Aortic smooth muscle cell (primary cell): ENCODE data around the gene TMEM126A. TPM values are rescaled to one million over a fixed set of nuclear protein-coding genes. Genes with fewer than 3 reads are reported as not detected.

Source experiments
- total RNA-seq: library from RNA; depleted of rRNA; stranded (reverse); fragments of >200 nt; gene quantifications from 2 replicates; pipeline ENCODE4 v1.2.3, GENCODE V29; 2014

The TMEM126A gene
- total RNA-seq: 33.8 and 41.2 TPM in 2 replicates

GRCh38 chr11:85647604-85648299 lies at the start of gene TMEM126A:
TMEM126A (plus strand) TSS chr11:85647967; CDS start chr11:85650256, 2,289 bp downstream.

GRCh38 chr11:85627332-85627997 lies 20.3 kb upstream of the TMEM126A start, which contains the start of gene DLG2:
DLG2 (minus strand) TSS chr11:85627344.

GRCh38 chr11:85627998-85628770 lies 19.6 kb upstream of the TMEM126A start, which contains the start of gene TMEM126B:
TMEM126B (plus strand) TSS chr11:85628593; CDS start chr11:85628608, 15 bp downstream.

GRCh38 chr11:85664615-85665481 lies 17.1 kb downstream of the TMEM126A start, which contains the start of gene CREBZF:
CREBZF (minus strand) TSS chr11:85665129; CDS start chr11:85664875, 254 bp downstream.

GRCh38 chr11:85685820-85686459 lies 38.2 kb downstream of the TMEM126A start, which contains the start of gene CCDC89:
CCDC89 (minus strand) TSS chr11:85686195; CDS start chr11:85686130, 65 bp downstream.

Other genes with a start within 250 kb of the TMEM126A start
- gene DLG2, start 20.6 kb upstream of the TMEM126A start, total RNA-seq: 1.8 and 2.6 TPM in 2 replicates
- 58.7 and 60.5 TPM in 2 replicates for gene TMEM126B, start 19.4 kb upstream of the TMEM126A start, total RNA-seq
- gene CREBZF, start 17.2 kb downstream of the TMEM126A start, total RNA-seq: 33.8 and 35.0 TPM in 2 replicates
- 5.8 and 6.0 TPM in 2 replicates for gene CCDC89, start 38.2 kb downstream of the TMEM126A start, total RNA-seq
- 7.0 and 7.5 TPM in 2 replicates for gene SYTL2, start 163.2 kb downstream of the TMEM126A start, total RNA-seq
- gene CCDC83, start 207.4 kb downstream of the TMEM126A start, total RNA-seq: not detected in 2 replicates